Activated T-cell treated with anti-CD3 and anti-CD28 coated beads, Interleukin-2, amount 50 U/mL, for 24 hours (primary cell): Measurements from ENCODE around the gene KREMEN1.
A peak's percentile ranks its signal among the peaks of the same experiment; 100 is the strongest.

ENCODE experiments used
- DNase-seq: peaks from one replicate; pipeline ENCODE4 v3.0.0-alpha.2; 2020
- H3K27ac Mint-ChIP-seq: 2 replicates; pipeline ENCODE4 v1.8.0; 2020; ENCODE audit warnings: mild to moderate bottlenecking, mixed read lengths
- H3K27me3 Mint-ChIP-seq: 2 replicates; pipeline ENCODE4 v1.8.0; 2020; ENCODE audit warnings: mixed read lengths
- H3K36me3 Mint-ChIP-seq: 2 replicates; pipeline ENCODE4 v1.8.0; 2020; ENCODE audit warnings: low read depth, mixed read lengths
- H3K4me1 Mint-ChIP-seq: 2 replicates; pipeline ENCODE4 v1.8.0; 2020; ENCODE audit warnings: low read depth, mixed read lengths
- H3K4me3 Mint-ChIP-seq: 2 replicates; pipeline ENCODE4 v1.8.0; 2020; ENCODE audit warnings: mild to moderate bottlenecking, moderate library complexity, mixed read lengths
- H3K9me3 Mint-ChIP-seq: 2 replicates; pipeline ENCODE4 v1.8.0; 2020; ENCODE audit warnings: mixed read lengths

The KREMEN1 gene

DNA sequence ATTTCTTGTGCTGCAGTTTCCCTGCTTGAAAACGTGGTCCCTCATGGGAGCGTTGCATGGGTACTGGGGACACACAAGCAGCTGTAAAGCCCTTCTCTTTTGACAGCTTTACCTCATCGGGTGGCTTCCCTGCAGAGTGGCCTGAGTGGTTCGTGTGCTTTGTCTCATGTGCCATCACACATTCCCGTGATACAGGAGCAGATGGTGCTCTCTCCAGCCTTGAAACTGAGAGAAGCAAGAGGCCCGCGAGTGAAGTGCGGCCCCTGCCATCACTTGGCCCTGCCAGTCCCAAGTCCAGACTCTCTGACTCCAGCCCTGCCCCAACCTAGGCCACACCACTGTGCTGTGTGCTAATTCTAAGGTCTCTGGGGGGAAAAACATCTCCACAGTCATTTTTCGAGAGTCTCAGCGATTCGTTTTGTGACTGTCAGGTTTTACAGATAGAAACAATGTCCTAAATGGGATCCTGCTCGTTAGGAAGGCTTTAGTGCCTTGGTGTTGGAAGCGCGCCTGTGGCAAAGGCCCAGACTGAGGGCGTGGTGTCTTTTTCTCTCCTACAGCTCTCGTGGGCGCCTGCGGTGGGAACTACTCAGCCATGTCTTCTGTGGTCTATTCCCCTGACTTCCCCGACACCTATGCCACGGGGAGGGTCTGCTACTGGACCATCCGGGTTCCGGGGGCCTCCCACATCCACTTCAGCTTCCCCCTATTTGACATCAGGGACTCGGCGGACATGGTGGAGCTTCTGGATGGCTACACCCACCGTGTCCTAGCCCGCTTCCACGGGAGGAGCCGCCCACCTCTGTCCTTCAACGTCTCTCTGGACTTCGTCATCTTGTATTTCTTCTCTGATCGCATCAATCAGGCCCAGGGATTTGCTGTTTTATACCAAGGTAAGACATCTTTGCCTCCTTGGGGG, 64.2 kb downstream of the KREMEN1 start:
- no peak overlapping the region for H3K4me3 Mint-ChIP-seq
- H3K4me1 Mint-ChIP-seq, result no peaks in the 10 kb centered on the region
- H3K27me3 Mint-ChIP-seq, result peaks cover 9% of the 10 kb centered on the region
- H3K9me3 Mint-ChIP-seq, result no peaks in the 10 kb centered on the region
- H3K27ac Mint-ChIP-seq, result no peak overlapping the region
- no peaks in the 10 kb centered on the region for H3K36me3 Mint-ChIP-seq
- no peak for DNase-seq

DNA sequence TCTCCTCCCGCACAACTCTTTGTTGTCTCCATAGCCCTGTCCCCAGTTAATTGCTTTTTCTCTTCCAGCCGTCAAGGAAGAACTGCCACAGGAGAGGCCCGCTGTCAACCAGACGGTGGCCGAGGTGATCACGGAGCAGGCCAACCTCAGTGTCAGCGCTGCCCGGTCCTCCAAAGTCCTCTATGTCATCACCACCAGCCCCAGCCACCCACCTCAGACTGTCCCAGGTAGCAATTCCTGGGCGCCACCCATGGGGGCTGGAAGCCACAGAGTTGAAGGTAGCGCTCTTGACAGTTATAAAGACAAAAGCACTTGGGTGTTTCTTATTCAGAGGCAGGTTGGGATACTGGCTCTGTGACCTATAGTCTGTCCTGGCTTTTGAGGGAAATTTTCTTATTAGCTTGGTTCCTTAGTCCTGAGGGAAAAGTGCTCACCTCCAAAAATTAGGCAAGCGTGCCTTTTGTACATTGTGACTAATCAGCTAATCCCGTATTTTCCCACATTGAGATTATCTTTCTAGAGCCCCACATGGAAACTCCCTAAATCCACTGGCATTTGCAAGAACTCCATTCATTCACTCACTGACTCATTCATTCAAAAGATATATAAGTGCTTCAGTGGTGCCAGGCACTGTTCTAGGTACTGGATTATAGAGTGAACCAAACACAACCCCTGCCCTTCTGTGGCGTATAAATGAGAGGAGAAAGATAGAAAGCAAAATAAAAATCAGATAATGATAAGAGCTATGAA, 65.9 kb downstream of the KREMEN1 start:
- Mint-ChIP-seq H3K4me3 (no peak overlapping the region), H3K4me1 (no peaks in the 10 kb centered on the region), H3K27me3 (peaks cover 9% of the 10 kb centered on the region), H3K36me3 (no peaks in the 10 kb centered on the region), H3K27ac (no peak overlapping the region), H3K9me3 (no peaks in the 10 kb centered on the region)
- no peak for DNase-seq

- DNase-seq, result no peak
- H3K36me3 Mint-ChIP-seq, result no peaks in the 10 kb centered on the region
- H3K4me1 Mint-ChIP-seq, result no peaks in the 10 kb centered on the region
- H3K4me3 Mint-ChIP-seq, result no peak overlapping the region
- no peaks in the 10 kb centered on the region for H3K27me3 Mint-ChIP-seq
- no peaks in the 10 kb centered on the region for H3K9me3 Mint-ChIP-seq
- H3K27ac Mint-ChIP-seq, result no peak overlapping the region
Measured at GRCh38 chr22:29139965-29140782, 67.3 kb downstream of the KREMEN1 start.

- Mint-ChIP-seq H3K27me3 (no peaks in the 10 kb centered on the region), H3K9me3 (no peaks in the 10 kb centered on the region), H3K27ac (no peak overlapping the region), H3K4me1 (no peaks in the 10 kb centered on the region), H3K36me3 (no peaks in the 10 kb centered on the region), H3K4me3 (no peak overlapping the region)
- DNase-seq, result no peak
Measured at GRCh38 chr22:29141078-29141688, 68.3 kb downstream of the KREMEN1 start.

DNA sequence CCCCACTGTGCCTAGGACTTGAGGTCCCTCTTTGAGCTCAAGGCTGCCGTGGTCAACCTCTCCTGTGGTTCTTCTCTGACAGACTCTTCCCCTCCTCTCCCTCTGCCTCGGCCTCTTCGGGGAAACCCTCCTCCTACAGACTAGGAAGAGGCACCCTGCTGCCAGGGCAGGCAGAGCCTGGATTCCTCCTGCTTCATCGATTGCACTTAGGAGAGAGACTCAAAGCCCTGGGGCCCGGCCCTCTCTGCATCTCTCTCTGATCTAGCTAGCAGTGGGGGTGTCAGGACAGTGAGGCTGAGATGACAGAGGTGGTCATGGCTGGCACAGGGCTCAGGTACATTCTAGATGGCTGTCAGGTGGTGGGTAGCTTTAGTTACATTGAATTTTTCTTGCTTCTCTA, 69.3 kb downstream of the KREMEN1 start:
- Mint-ChIP-seq H3K4me3 (no peak overlapping the region), H3K36me3 (no peaks in the 10 kb centered on the region), H3K27ac (no peak overlapping the region), H3K4me1 (no peaks in the 10 kb centered on the region), H3K27me3 (no peaks in the 10 kb centered on the region), H3K9me3 (no peaks in the 10 kb centered on the region)
- no peak for DNase-seq

DNA sequence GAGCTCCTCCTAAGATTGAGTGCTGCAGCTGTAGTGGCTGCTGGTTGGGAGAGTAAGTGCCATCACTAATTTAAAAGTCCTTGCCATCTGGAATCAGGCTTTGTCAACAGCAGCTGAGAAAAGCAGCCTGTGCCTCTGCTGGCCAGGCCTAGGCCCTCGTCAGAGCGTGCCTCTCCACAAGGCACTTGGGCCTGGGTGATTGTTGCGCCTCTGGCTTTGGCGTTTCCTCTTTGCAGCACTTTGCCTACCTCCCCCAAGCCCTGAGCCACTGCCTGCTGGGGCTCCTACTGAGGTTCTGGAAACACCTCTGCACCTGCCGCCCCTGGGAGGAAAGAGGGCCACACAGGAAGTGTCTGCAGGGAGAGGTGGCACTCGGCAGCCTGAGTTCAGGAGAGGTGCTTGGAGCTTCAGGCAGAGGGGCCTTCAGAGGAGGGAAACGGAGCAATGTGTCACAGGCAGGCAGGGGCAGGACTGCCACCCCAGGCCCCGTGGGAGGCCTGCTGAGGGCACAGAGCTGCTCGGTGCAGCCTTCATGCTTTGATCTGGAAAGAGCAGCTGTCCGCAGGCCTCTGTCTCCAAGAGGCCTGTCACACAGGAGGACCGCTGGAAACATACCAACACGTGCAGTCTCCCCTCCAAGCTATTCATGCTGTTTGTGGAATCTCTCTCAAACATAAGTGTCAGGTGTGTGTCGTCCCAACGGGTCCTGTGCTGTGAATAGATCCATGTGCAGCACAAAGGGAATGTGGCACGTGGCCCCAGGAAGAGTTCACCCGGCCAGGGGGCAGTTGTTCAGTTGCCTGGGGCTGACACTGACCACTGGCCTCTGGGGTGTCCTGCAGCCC, 71.3 kb downstream of the KREMEN1 start:
- Mint-ChIP-seq H3K27me3 (no peaks in the 10 kb centered on the region), H3K36me3 (no peaks in the 10 kb centered on the region), H3K4me3 (no peak overlapping the region), H3K9me3 (no peaks in the 10 kb centered on the region), H3K27ac (no peak overlapping the region), H3K4me1 (no peaks in the 10 kb centered on the region)
- DNase-seq, result no peak

GRCh38 chr22:29144786-29145160, 71.9 kb downstream of the KREMEN1 start:
- Mint-ChIP-seq H3K27me3 (no peaks in the 10 kb centered on the region), H3K4me1 (no peaks in the 10 kb centered on the region), H3K27ac (no peak overlapping the region), H3K36me3 (no peaks in the 10 kb centered on the region), H3K4me3 (no peak overlapping the region), H3K9me3 (no peaks in the 10 kb centered on the region)
- peak; percentile 19 for DNase-seq

GRCh38 chr22:29145321-29146072, 72.7 kb downstream of the KREMEN1 start:
- no peaks in the 10 kb centered on the region for H3K4me1 Mint-ChIP-seq
- H3K9me3 Mint-ChIP-seq, result no peaks in the 10 kb centered on the region
- peak; percentile 15 for DNase-seq
- no peak overlapping the region for H3K27ac Mint-ChIP-seq
- H3K4me3 Mint-ChIP-seq, result no peak overlapping the region
- no peaks in the 10 kb centered on the region for H3K36me3 Mint-ChIP-seq
- H3K27me3 Mint-ChIP-seq, result no peaks in the 10 kb centered on the region

GRCh38 chr22:29146091-29146560, 73.3 kb downstream of the KREMEN1 start:
- Mint-ChIP-seq H3K36me3 (no peaks in the 10 kb centered on the region), H3K9me3 (no peaks in the 10 kb centered on the region), H3K27ac (no peak overlapping the region), H3K27me3 (no peaks in the 10 kb centered on the region), H3K4me1 (no peaks in the 10 kb centered on the region), H3K4me3 (no peak overlapping the region)
- peak; percentile 6 for DNase-seq

DNA sequence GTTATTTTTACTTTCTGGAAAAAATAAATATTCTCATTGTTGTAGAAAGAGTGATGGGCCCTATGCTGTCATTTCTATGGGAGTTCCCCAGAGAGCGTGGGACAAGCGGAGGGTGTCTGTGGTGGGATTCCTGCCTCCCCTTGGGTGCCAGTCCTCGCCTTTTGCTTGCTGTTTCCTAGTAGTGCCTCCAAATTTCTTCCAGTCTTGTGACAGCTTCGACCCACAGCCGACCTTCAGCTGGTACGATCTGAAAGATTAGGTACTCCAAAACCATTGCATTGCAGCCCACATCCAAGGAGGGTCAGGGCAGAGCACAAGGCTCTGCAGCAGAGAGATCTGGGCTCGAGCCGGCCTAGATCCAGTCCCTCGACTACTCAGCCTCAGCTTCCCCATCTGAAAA, 73.9 kb downstream of the KREMEN1 start:
- Mint-ChIP-seq H3K36me3 (no peaks in the 10 kb centered on the region), H3K27me3 (peaks cover 3% of the 10 kb centered on the region), H3K4me1 (no peaks in the 10 kb centered on the region), H3K9me3 (no peaks in the 10 kb centered on the region), H3K4me3 (no peak overlapping the region), H3K27ac (no peak overlapping the region)
- DNase-seq, result peak; percentile 15

GRCh38 chr22:29147331-29147899, 74.6 kb downstream of the KREMEN1 start:
- H3K27me3 Mint-ChIP-seq, result peaks cover 10% of the 10 kb centered on the region
- H3K4me1 Mint-ChIP-seq, result no peaks in the 10 kb centered on the region
- H3K9me3 Mint-ChIP-seq, result no peaks in the 10 kb centered on the region
- H3K36me3 Mint-ChIP-seq, result no peaks in the 10 kb centered on the region
- no peak overlapping the region for H3K27ac Mint-ChIP-seq
- no peak overlapping the region for H3K4me3 Mint-ChIP-seq
- DNase-seq, result no peak

DNA sequence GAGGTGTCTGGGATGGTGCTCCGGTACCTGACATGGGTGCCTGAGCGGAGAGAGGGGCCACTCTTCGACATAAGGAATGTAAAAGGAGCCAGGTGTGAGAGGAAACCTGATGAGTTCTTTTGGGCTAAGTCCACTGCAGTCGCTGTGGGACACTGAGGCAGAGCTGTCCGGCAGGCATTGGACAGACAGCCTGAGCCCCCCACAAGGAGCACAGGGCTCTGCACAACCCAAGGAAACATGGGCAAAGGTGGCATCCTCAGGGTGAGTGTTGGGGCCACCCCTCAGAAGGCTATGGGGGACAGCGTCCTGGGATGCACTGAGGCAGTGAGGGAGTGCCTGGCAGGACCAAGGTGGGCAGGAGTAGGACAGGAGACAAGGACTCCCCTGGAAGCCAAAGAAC, 75.2 kb downstream of the KREMEN1 start:
- Mint-ChIP-seq H3K27ac (no peak overlapping the region), H3K9me3 (no peaks in the 10 kb centered on the region), H3K36me3 (no peaks in the 10 kb centered on the region), H3K4me3 (no peak overlapping the region), H3K27me3 (peaks cover 16% of the 10 kb centered on the region), H3K4me1 (no peaks in the 10 kb centered on the region)
- no peak for DNase-seq

- Mint-ChIP-seq H3K27me3 (peaks cover 22% of the 10 kb centered on the region), H3K4me3 (no peak overlapping the region), H3K9me3 (no peaks in the 10 kb centered on the region), H3K27ac (no peak overlapping the region), H3K36me3 (no peaks in the 10 kb centered on the region), H3K4me1 (no peaks in the 10 kb centered on the region)
- no peak for DNase-seq
Measured at GRCh38 chr22:29148826-29149225, 76.0 kb downstream of the KREMEN1 start.
